Thoracic aorta (tissue), 2 donors: Measurements from ENCODE around the gene HOXA6. TPM values are rescaled to one million over a fixed set of nuclear protein-coding genes. Genes with fewer than 3 reads are reported as not detected.

ENCODE experiments used
- ATAC-seq: fragments of 150-250 bp; one replicate; pipeline ENCODE4 v1.8.0; 2017; ENCODE audit warnings: low read depth; ENCODE audit not compliant: insufficient number of reproducible peaks, low FRiP score
- DNase-seq: peaks from one replicate; pipeline ENCODE4 v3.0.0-alpha.2; 2020; ENCODE audit warnings: low spot score
- H3K27ac ChIP-seq, 2 donors: fragments of 200-600 bp; sonication (generic); 1 replicate in 1 of 2; 2 replicates in 1 of 2; pipeline ENCODE4 v1.5.1; 2016; ENCODE audit warnings: mild to moderate bottlenecking in 2 of 2, moderate library complexity in 2 of 2
- H3K27me3 ChIP-seq: fragments of 200-600 bp; sonication (generic); replicated peaks from 2 replicates; pipeline ENCODE4 v1.6.0; 2016; ENCODE audit warnings: mild to moderate bottlenecking; ENCODE audit not compliant: insufficient read depth
- H3K36me3 ChIP-seq: fragments of 200-600 bp; sonication (generic); one replicate; pipeline ENCODE4 v1.5.1; 2016
- H3K4me1 ChIP-seq, 2 donors: fragments of 200-600 bp; sonication (generic); 1 replicate in 1 of 2; 2 replicates in 1 of 2; pipeline versions ENCODE4 v1.5.1 to v1.6.0; 2016; ENCODE audit warnings: low read depth in 2 of 2, mild to moderate bottlenecking in 1 of 2; ENCODE audit not compliant: control insufficient read depth in 1 of 2
- H3K4me3 ChIP-seq: fragments of 200-600 bp; sonication (generic); 2 replicates; pipeline ENCODE4 v1.5.1; 2016; ENCODE audit warnings: mild to moderate bottlenecking
- H3K9me3 ChIP-seq: fragments of 200-600 bp; sonication (generic); 2 replicates; pipeline ENCODE4 v1.5.1; 2016
- CTCF ChIP-seq: fragments of 200-600 bp; sonication (generic); IDR thresholded peaks from one replicate; pipeline ENCODE4 v1.5.1; 2019; ENCODE audit warnings: antibody characterized with exemption
- total RNA-seq, 2 donors: library from RNA; depleted of rRNA; stranded (reverse); fragments of >200 nt; gene quantifications; one replicate each; pipeline versions ENCODE4 v1.1.0 to v1.2.3, GENCODE V29; 2016

The HOXA6 gene
- total RNA-seq, 2 donors from 2014 or later: not detected

GRCh38 chr7:27143950-27144780 lies 3.4 kb downstream of the HOXA6 start:
- H3K27me3 ChIP-seq: no peaks in the 10 kb centered on the region
- no peak for ATAC-seq
- TF ChIP-seq CTCF: no peak
- H3K27ac ChIP-seq: peak overlapping the region in 1 of 2 donors; percentile 54
- no peaks in the 10 kb centered on the region for H3K9me3 ChIP-seq
- peaks cover 5 to 42% of the 10 kb centered on the region in 2 donors for H3K4me1 ChIP-seq
- peak overlapping the region; percentile 84 for H3K4me3 ChIP-seq
- peaks cover 11% of the 10 kb centered on the region for H3K36me3 ChIP-seq
- no peak for DNase-seq

GRCh38 chr7:27143023-27143949 lies 4.3 kb downstream of the HOXA6 start, which contains the start of gene HOXA5:
HOXA5 (minus strand) TSS chr7:27143681; CDS start chr7:27143607, 74 bp downstream.
- DNase-seq: no peak
- H3K9me3 ChIP-seq: no peaks in the 10 kb centered on the region
- peak within 1 kb of the TSS; percentile 95 to 97 for H3K27ac ChIP-seq
- no peaks in the 10 kb centered on the region for H3K27me3 ChIP-seq
- TF ChIP-seq CTCF: peak; percentile 85
- H3K4me1 ChIP-seq: peaks cover 5 to 34% of the 10 kb centered on the region in 2 donors
- peaks cover 11% of the 10 kb centered on the region for H3K36me3 ChIP-seq
- peak; percentile 95 for ATAC-seq
- peak within 1 kb of the TSS; percentile 84 for H3K4me3 ChIP-seq

- DNase-seq: no peak
Observed at GRCh38 chr7:27142580-27143022, 5.0 kb downstream of the HOXA6 start.

GRCh38 chr7:27141923-27142579 lies 5.5 kb downstream of the HOXA6 start:
- H3K9me3 ChIP-seq: no peaks in the 10 kb centered on the region
- peak overlapping the region; percentile 95 to 97 for H3K27ac ChIP-seq
- peak; percentile 47 for TF ChIP-seq CTCF
- H3K4me1 ChIP-seq: peaks cover 0 to 27% of the 10 kb centered on the region in 2 donors
- DNase-seq (no peak), ATAC-seq (no peak)
- H3K4me3 ChIP-seq: peak overlapping the region; percentile 84
- no peaks in the 10 kb centered on the region for H3K27me3 ChIP-seq
- peaks cover 11% of the 10 kb centered on the region for H3K36me3 ChIP-seq

More at GRCh38 chr7:27142580-27143022, 5.0 kb downstream of the HOXA6 start:
- H3K36me3 ChIP-seq: peaks cover 11% of the 10 kb centered on the region
- no peaks in the 10 kb centered on the region for H3K9me3 ChIP-seq
- TF ChIP-seq CTCF: no peak
- H3K27ac ChIP-seq: peak overlapping the region; percentile 95 to 97
- peak overlapping the region; percentile 84 for H3K4me3 ChIP-seq
- no peaks in the 10 kb centered on the region for H3K27me3 ChIP-seq
- no peak for ATAC-seq
- peaks cover 5 to 31% of the 10 kb centered on the region in 2 donors for H3K4me1 ChIP-seq
